Ovary (tissue), 3 donors: ENCODE data around the gene GNB2.

Experiments used
- CTCF ChIP-seq, 3 donors: fragments of 450-650 bp in 2 of 3; fragments of 200-600 bp in 1 of 3; IDR thresholded peaks; one replicate each; pipeline versions ENCODE4 v1.5.1 to v1.8.0; 2016 to 2022; ENCODE audit warnings: antibody characterized with exemption in 3 of 3, mild to moderate bottlenecking in 1 of 3
- EP300 ChIP-seq: sonication (generic); formaldehyde crosslinking; IDR thresholded peaks from one replicate; pipeline ENCODE4 v1.6.1; 2017; ENCODE audit warnings: antibody characterized with exemption
- POLR2A ChIP-seq: fragments of 450-650 bp; IDR thresholded peaks from one replicate; pipeline ENCODE4 v1.6.1; 2017; ENCODE audit warnings: antibody characterized with exemption, mild to moderate bottlenecking, moderate library complexity
- donor health status: DM: no; HTN: no; CAD: no.

GRCh38 chr7:100626055-100626454, 47.5 kb upstream of the GNB2 start:
- TF ChIP-seq CTCF (IDR thresholded peaks at IDR 0.05) (no peak), POLR2A (no peak), EP300 (no peak)
